Measurements from ENCODE around the gene USP30.

Gene USP30

DNA sequence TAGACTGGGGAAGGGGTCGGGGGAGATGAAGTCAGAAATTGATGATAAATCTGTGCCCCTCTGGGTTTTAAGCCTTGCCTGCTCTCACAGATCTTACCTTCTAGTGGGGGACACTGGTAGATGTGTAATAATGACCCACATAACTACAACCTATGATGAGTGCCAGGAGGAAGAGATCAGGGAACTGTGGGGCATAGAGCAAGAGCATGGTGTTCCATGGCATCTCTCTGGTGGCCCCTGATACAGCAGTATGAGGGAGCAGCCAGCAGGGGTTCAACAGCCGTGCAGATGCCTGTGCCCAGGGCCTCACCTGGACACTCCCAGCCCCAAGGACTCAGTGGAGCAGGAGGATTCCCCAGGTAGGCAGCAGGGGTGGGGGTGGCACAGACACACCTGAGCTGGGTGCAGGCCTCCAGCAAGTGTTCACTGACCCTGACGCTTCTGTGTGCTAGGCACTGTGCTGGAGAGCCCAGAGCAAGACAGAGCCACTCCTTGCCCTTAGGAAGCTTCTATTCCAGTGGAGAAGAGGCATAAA, 69.0 kb downstream of the USP30 start:
- no peak for DNase-seq (ENCODE audit: low read depth)
- TF ChIP-seq, protein P1, sequence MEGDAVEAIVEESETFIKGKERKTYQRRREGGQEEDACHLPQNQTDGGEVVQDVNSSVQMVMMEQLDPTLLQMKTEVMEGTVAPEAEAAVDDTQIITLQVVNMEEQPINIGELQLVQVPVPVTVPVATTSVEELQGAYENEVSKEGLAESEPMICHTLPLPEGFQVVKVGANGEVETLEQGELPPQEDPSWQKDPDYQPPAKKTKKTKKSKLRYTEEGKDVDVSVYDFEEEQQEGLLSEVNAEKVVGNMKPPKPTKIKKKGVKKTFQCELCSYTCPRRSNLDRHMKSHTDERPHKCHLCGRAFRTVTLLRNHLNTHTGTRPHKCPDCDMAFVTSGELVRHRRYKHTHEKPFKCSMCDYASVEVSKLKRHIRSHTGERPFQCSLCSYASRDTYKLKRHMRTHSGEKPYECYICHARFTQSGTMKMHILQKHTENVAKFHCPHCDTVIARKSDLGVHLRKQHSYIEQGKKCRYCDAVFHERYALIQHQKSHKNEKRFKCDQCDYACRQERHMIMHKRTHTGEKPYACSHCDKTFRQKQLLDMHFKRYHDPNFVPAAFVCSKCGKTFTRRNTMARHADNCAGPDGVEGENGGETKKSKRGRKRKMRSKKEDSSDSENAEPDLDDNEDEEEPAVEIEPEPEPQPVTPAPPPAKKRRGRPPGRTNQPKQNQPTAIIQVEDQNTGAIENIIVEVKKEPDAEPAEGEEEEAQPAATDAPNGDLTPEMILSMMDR (IDR thresholded peaks at IDR 0.05; ENCODE audit: control insufficient read depth, extremely low read depth, insufficient read depth), result no peak
- no peak overlapping the region for H3K4me3 ChIP-seq (ENCODE audit: low read depth, low read length)

DNA sequence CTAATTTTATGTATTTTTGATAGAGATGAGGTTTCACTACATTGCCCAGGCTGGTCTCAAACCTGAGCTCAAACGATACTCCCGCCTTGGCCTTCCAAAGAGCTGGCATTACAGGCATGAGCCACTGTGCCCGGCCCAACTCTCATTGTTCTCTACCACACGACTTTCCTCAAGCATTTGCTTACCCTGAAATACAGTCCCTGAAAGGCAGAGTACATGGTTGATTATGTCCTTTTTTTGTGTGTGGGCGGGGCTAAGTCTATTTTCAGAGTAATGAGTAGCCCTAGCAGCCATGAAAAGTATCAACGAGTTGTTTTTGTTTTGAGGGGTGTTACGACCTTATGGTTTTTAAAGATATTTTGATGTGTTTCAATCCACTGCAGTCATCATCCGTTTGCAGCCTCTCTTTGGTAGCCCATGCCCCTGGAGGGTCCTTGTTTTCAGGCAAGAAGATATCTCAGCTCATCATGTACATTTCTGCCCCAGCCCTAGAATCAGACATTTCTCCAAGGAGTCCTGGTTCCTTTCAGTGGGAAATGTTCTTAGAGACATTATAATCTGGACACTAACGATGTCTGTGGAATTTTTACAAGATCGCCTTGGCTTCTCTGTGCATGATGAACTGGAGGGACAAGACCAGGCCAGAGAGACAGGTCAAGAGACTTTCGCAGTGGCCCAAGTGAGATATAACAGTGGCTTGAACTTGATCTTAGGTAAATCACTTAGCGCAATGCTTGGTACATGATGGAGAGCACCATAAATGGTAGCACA, 72.7 kb downstream of the USP30 start:
- TF ChIP-seq, protein P1 (IDR thresholded peaks at IDR 0.05; ENCODE audit: control insufficient read depth, extremely low read depth, insufficient read depth), result no peak
- H3K4me3 ChIP-seq (ENCODE audit: low read depth, low read length), result no peak overlapping the region
- DNase-seq (ENCODE audit: low read depth), result no peak

DNA sequence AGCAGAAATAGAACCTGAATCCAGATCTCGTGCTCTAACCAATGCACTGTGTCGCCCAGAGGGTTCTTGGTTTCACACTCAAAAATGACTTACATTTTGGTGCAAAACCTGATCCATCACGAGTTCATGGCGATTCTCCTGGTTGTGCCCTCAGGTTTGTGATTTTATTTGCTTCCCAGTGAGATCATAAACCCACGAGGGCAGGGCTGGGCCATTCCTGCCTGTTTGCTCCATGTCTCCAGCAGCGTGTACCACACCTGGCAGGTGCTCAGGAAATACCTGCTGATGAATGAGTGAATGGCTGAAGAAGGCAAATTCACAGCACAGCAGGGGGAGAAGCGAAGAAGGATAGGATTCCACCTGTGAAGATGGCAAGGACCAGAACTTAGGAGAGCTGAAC, 73.4 kb downstream of the USP30 start:
- TF ChIP-seq, protein P1 (IDR thresholded peaks at IDR 0.05; ENCODE audit: control insufficient read depth, extremely low read depth, insufficient read depth), result no peak
- no peak overlapping the region for H3K4me3 ChIP-seq (ENCODE audit: low read depth, low read length)
- DNase-seq (ENCODE audit: low read depth), result no peak

DNA sequence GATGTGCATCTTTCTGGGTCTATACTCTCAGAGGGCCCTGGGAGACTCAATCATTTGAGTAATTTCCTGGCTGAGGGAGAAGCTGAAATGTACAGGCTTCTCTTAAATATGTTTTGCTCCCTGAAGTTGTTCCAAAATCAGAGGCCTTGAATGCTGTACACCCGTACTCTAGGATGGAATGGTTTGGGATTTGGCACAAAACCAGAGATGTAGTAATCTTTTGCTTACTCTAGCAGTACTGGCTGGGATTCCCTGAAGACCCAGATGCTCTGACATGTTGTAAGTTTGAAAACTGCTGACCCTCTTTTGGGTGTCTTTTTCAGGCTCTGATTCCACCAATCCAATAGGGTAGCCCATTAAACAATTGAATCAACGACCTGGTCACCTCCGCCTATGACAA, 74.4 kb downstream of the USP30 start:
- H3K4me3 ChIP-seq (ENCODE audit: low read depth, low read length), result no peak overlapping the region
- DNase-seq (ENCODE audit: low read depth), result no peak
- TF ChIP-seq, protein P1 (IDR thresholded peaks at IDR 0.05; ENCODE audit: control insufficient read depth, extremely low read depth, insufficient read depth), result no peak

DNA sequence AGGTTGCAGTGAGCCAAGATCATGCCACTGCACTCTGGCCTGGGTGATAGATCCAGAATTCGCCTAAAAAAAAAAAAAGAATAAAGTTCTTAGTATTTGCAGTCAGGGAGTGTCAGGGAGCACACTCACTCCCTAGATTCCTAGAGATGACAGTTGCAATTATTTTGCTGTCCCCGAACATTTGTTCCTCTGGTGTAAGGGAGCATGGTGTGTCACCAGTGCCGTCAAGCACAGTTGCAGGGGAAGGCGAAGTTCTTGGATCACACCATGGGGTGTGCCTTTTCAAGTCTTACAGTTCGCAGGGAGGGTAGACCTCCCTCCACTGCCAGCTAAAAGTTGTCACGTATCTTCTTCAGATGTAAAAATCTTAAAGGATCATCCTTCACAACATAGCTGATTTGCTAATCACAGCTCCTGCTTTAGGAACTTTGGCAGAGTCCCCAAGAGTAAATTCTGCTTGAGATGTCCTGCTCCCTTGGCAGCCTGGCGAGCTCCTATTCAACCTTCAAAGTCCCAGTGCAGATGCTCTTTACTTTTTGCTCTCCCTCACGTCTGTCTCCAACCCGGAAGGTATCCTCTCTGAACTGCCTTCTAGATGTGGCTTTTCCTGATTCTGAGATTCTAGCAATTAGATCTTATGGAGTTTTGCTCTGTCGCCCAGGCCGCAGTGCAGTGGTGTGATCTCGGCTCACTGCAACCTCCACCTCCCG, 75.3 kb downstream of the USP30 start:
- DNase-seq (ENCODE audit: low read depth), result no peak
- TF ChIP-seq, protein P1 (IDR thresholded peaks at IDR 0.05; ENCODE audit: control insufficient read depth, extremely low read depth, insufficient read depth), result no peak
- no peak overlapping the region for H3K4me3 ChIP-seq (ENCODE audit: low read depth, low read length)

DNA sequence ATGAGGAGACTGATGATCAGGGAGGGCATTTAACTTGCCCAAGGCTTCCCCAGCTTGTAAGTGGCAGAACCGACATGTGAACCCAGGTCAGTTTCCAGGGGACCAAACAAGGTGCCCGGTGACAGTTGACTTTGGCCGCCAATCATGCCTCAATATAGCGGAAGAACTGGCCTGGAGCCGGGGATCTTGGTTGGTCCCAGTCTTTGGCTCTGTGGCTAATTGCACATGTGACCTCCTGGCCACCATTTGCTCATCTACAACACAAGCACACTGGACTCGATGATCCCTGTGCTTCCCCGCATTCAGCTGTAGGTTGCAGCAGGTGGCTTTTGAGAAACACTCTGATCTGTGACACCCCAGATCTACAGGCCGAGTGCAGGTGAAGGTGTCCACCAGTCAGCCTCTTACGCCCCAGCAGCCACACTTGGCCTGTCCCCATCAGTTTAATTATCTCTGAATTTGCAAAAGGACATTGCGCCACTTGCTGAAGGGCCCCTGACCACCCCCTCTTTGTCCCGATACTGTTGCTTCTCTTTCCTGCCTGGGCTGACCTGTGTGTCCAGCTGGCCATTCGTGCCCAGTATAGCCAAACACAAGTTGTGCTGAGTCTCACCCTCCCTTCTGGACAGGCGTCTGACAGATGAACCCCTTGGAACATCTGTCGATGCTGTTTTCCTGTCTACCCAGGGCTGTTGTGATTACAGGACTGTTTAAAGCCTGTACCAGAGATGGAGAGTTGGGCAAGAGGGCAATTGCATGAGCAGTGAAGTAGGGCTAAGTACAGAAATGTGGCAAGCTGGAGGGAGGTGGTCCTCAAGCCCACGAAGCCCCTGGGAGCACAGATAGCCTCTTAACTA, 78.1 kb downstream of the USP30 start:
- TF ChIP-seq, protein P1 (IDR thresholded peaks at IDR 0.05; ENCODE audit: control insufficient read depth, extremely low read depth, insufficient read depth), result no peak
- H3K4me3 ChIP-seq (ENCODE audit: low read depth, low read length), result no peak overlapping the region
- DNase-seq (ENCODE audit: low read depth), result no peak

All from LNCaP clone FGC (cell line).